RWPE1 (cell line): Measurements from ENCODE around the gene TAF4B.
A peak's percentile ranks its signal among the peaks of the same experiment; 100 is the strongest.
"Not testable (repeated sequence)": the region's sequence is repeated elsewhere in the genome, so short reads cannot be mapped to it uniquely, and the experiment has no call there.

Source experiments
- CTCF ChIA-PET: fragments of 350-600 bp; sonication (Branson Sonifier 250); formaldehyde crosslinking; extraction: SDS; loops from one replicate; lab custom pipeline; 2021; lab: Yijun Ruan, JAX
- POLR2A ChIA-PET: fragments of 400-600 bp; formaldehyde crosslinking; extraction: SDS; loops from one replicate; lab custom pipeline; 2020; ENCODE audit warnings: antibody characterized with exemption; ENCODE audit not compliant: low non-redundant PET; lab: Yijun Ruan, JAX
- DNase-seq: peaks from one replicate; pipeline ENCODE4 v3.0.0; 2012; ENCODE audit warnings: low spot score
- H3K27ac ChIP-seq: fragments of 450-650 bp; 2 replicates; pipeline ENCODE4 v1.5.1; 2017
- CTCF ChIP-seq: fragments of 450-650 bp; conservative IDR thresholded peaks from 2 replicates; pipeline ENCODE4 v1.5.1; 2017; ENCODE audit warnings: low read depth, mild to moderate bottlenecking

The TAF4B gene

GRCh38 chr18:26436176-26437051, 210.2 kb downstream of the TAF4B start:
- TF ChIP-seq CTCF: no peak
- peak overlapping the region; percentile 80 for H3K27ac ChIP-seq
- POLR2A ChIA-PET: no interaction called here
- CTCF ChIA-PET: interaction anchor here (0.7 kb wide), 2 partner anchors 217 to 223 kb away, joined by 3 read pairs; no protein-coding TSS in a partner anchor
- DNase-seq: peak; percentile 69

- CTCF ChIA-PET, DNase-seq, POLR2A ChIA-PET: not testable (repeated sequence)
- peak overlapping the region; percentile 80; the same call in 1 of the 2 replicates for H3K27ac ChIP-seq
These were observed 211.4 kb downstream of the TAF4B start for GRCh38 chr18:26437634-26438033.

- POLR2A ChIA-PET: no interaction called here
- H3K27ac ChIP-seq: peak overlapping the region; percentile 37; the same call in 1 of the 2 replicates
- DNase-seq: no peak
- CTCF ChIA-PET: no interaction called here
- no peak for TF ChIP-seq CTCF
These were observed 212.7 kb downstream of the TAF4B start for GRCh38 chr18:26438980-26439379.

- ChIA-PET POLR2A (no interaction called here), CTCF (no interaction called here)
- DNase-seq: no peak
- TF ChIP-seq CTCF: no peak
- peak overlapping the region; percentile 98; the same call in 1 of the 2 replicates for H3K27ac ChIP-seq
These were observed 213.3 kb downstream of the TAF4B start for GRCh38 chr18:26439537-26439936.

- DNase-seq: no peak
- ChIA-PET POLR2A (no interaction called here), CTCF (interaction anchor here (0.7 kb wide), 1 partner anchor 1808 kb away, joined by 4 read pairs; no protein-coding TSS in a partner anchor)
- TF ChIP-seq CTCF: no peak
- H3K27ac ChIP-seq: peak overlapping the region; percentile 98
These were observed 214.4 kb downstream of the TAF4B start for GRCh38 chr18:26440644-26441043.
